GM21529 (cell line): ENCODE measurements around the gene PPT1.

Source experiments
- ATAC-seq: cut with Tn5 transposase; IDR thresholded peaks from one replicate; pipeline ENCODE4 v1.9.1; 2021; ENCODE audit not compliant: unreplicated experiment

The PPT1 gene

GRCh38 chr1:40032240-40032891 is 64.7 kb downstream of the PPT1 start:
- ATAC-seq, result no peak

GRCh38 chr1:40030528-40031135 is 66.4 kb downstream of the PPT1 start:
- no peak for ATAC-seq

- no peak for ATAC-seq
Measured at GRCh38 chr1:40029608-40030007, 67.4 kb downstream of the PPT1 start.

GRCh38 chr1:40027647-40028046 is 69.4 kb downstream of the PPT1 start:
- no peak for ATAC-seq

- ATAC-seq, result no peak
Measured at GRCh38 chr1:40024671-40025070, 72.4 kb downstream of the PPT1 start.

- no peak for ATAC-seq
Measured at GRCh38 chr1:40023379-40023944, 73.6 kb downstream of the PPT1 start.
